B cell (primary cell): Measurements from ENCODE around the gene CFAP77. TPM values are rescaled to one million over a fixed set of nuclear protein-coding genes. Genes with fewer than 3 reads are reported as not detected.

Source experiments
- ATAC-seq: fragments of 200-7000 bp; cut with Tn5 transposase; one replicate; pipeline ENCODE4 v1.10.0; 2021; ENCODE audit warnings: low read depth, mild to moderate bottlenecking, moderate number of reproducible peaks, moderate library complexity
- CTCF ChIA-PET: fragments of 350-600 bp; sonication (Branson Sonifier 250); formaldehyde crosslinking; loops from one replicate; lab custom pipeline; 2021; ENCODE audit warnings: antibody characterized with exemption, inconsistent platforms; lab: Charles Lee
- POLR2A ChIA-PET: fragments of 350-600 bp; sonication (Branson Sonifier 250); formaldehyde crosslinking; loops from one replicate; lab custom pipeline; 2021; ENCODE audit warnings: antibody characterized with exemption; lab: Charles Lee
- DNase-seq: peaks from one replicate; pipeline ENCODE4 v3.0.0; 2013
- H2AFZ ChIP-seq: 2 replicates; pipeline ENCODE4 v1.6.1; 2012; ENCODE audit warnings: mild to moderate bottlenecking, low read depth, low read length; ENCODE audit not compliant: insufficient read depth, poor library complexity, severe bottlenecking
- H3K27ac ChIP-seq, 2 donors: 1 replicate in 1 of 2; 2 replicates in 1 of 2; pipeline ENCODE4 v1.5.1; 2012 to 2013; ENCODE audit warnings: low read length in 2 of 2, mild to moderate bottlenecking in 2 of 2, moderate library complexity in 1 of 2
- H3K27me3 ChIP-seq, 4 experiments: fragments of 200-600 bp in 1 of 4; sonication (generic) in 1 of 4; replicated peaks in 1 of 4; 1 replicate in 2 of 4; 2 replicates in 2 of 4; pipeline versions ENCODE4 v1.6.1 to v1.7.0; 2013 to 2016; ENCODE audit warnings: low read length in 3 of 4, mild to moderate bottlenecking in 2 of 4, mixed read lengths in 1 of 4, moderate library complexity in 1 of 4; ENCODE audit not compliant: insufficient read depth in 4 of 4, control insufficient read depth in 3 of 4; ENCODE audit errors: control extremely low read depth in 1 of 4
- H3K36me3 ChIP-seq, 2 experiments: replicated peaks in 1 of 2; 1 replicate in 1 of 2; 2 replicates in 1 of 2; pipeline versions ENCODE4 v1.6.1 to v1.7.1; 2013; ENCODE audit warnings: low read length in 1 of 2; ENCODE audit not compliant: insufficient read depth in 2 of 2, control insufficient read depth in 1 of 2; ENCODE audit errors: control extremely low read depth in 1 of 2, extremely low read depth in 1 of 2
- H3K4me1 ChIP-seq, 2 donors: fragments of 200-600 bp in 1 of 2; sonication (generic) in 1 of 2; 1 replicate in 1 of 2; 2 replicates in 1 of 2; pipeline versions ENCODE4 v1.5.1 to v1.6.1; 2013 to 2017; ENCODE audit warnings: low read length in 2 of 2; ENCODE audit not compliant: control insufficient read depth in 2 of 2, insufficient read depth in 2 of 2
- H3K4me2 ChIP-seq: replicated peaks from 2 replicates; pipeline ENCODE3; 2012; ENCODE audit warnings: mild to moderate bottlenecking, low read depth, low read length; ENCODE audit not compliant: poor library complexity, severe bottlenecking
- H3K4me3 ChIP-seq, 5 experiments: fragments of 200-600 bp in 1 of 5; sonication (generic) in 1 of 5; 1 replicate in 3 of 5; 2 replicates in 2 of 5; pipeline versions ENCODE4 v1.5.1 to v1.7.0; 2011 to 2016; ENCODE audit warnings: low read length in 4 of 5, mild to moderate bottlenecking in 4 of 5, low read depth in 2 of 5, control low read depth in 1 of 5, moderate library complexity in 1 of 5; ENCODE audit not compliant: insufficient read depth in 1 of 5; ENCODE audit errors: control extremely low read depth in 1 of 5, extremely low read depth in 1 of 5
- H3K79me2 ChIP-seq: fragments of 200-600 bp; sonication (generic); one replicate; pipeline ENCODE4 v1.6.0; 2016; ENCODE audit warnings: low read length; ENCODE audit not compliant: control insufficient read depth, insufficient read depth
- H3K9ac ChIP-seq: fragments of 200-600 bp; sonication (generic); 2 replicates; pipeline ENCODE4 v1.6.1; 2017; ENCODE audit warnings: mild to moderate bottlenecking, low read length, moderate library complexity
- H3K9me3 ChIP-seq, 3 donors: one replicate each; pipeline versions ENCODE4 v1.6.1 to v1.7.1; 2013; ENCODE audit warnings: low read length in 2 of 3; ENCODE audit not compliant: control insufficient read depth in 2 of 3, insufficient read depth in 1 of 3; ENCODE audit errors: control extremely low read depth in 1 of 3
- H4K20me1 ChIP-seq: 2 replicates; pipeline ENCODE4 v1.6.0; 2012; ENCODE audit warnings: mild to moderate bottlenecking, low read length; ENCODE audit not compliant: insufficient read depth, control insufficient read depth, poor library complexity, severe bottlenecking
- H3K27ac Mint-ChIP-seq: one replicate; pipeline ENCODE4 v1.8.0; 2021; ENCODE audit warnings: mixed read lengths
- H3K27me3 Mint-ChIP-seq: one replicate; pipeline ENCODE4 v1.8.0; 2021; ENCODE audit warnings: mixed read lengths
- H3K4me1 Mint-ChIP-seq: one replicate; pipeline ENCODE4 v1.8.0; 2021; ENCODE audit warnings: mixed read lengths
- H3K4me3 Mint-ChIP-seq: one replicate; pipeline ENCODE4 v1.8.0; 2021; ENCODE audit warnings: mixed read lengths
- H3K9me3 Mint-ChIP-seq: one replicate; pipeline ENCODE4 v1.8.0; 2022; ENCODE audit warnings: mixed read lengths; ENCODE audit not compliant: insufficient read depth
- EZH2 ChIP-seq: IDR thresholded peaks from 2 replicates; pipeline ENCODE4 v1.6.1; 2012; ENCODE audit warnings: borderline replicate concordance, low read depth, mild to moderate bottlenecking, moderate library complexity, low read length; ENCODE audit not compliant: insufficient read depth, poor library complexity, severe bottlenecking
- WGBS: methylation state at CpG from one replicate; pipeline ENCODE4 v1.1.5; 2013; ENCODE audit warnings: missing lambda C conversion rate; ENCODE audit not compliant: insufficient coverage; 5-methylcytosine and 5-hydroxymethylcytosine counted together
- intact Hi-C: fragments of 100-400 bp; cut with micrococcal nuclease; formaldehyde crosslinking; loops from one replicate; pipeline ENCODE4 v1.10.0; 2022
- polyA plus RNA-seq: library from polyadenylated mRNA; depleted of rRNA; stranded (reverse); fragments of >200 nt; gene quantifications from 2 replicates; pipeline ENCODE4 v1.2.3, GENCODE V29; 2012
- total RNA-seq, 2 donors: library from RNA; stranded (reverse); fragments of 120-200 nt in 1 of 2; gene quantifications; 1 replicate in 1 of 2; 2 replicates in 1 of 2; pipeline versions ENCODE4 v1.2.3 to v1.2.4, GENCODE V29; 2013 to 2022
- TF ChIP-seq, protein P1 (sequence below): fragments of 200-600 bp; IDR thresholded peaks from one replicate; pipeline ENCODE4 v1.8.0; 2022; ENCODE audit warnings: antibody characterized with exemption, mild to moderate bottlenecking

CFAP77 gene
- total and polyA plus RNA-seq, 2 donors (not counting 1 experiment from before 2014, with no cell fraction given) = not detected

DNA sequence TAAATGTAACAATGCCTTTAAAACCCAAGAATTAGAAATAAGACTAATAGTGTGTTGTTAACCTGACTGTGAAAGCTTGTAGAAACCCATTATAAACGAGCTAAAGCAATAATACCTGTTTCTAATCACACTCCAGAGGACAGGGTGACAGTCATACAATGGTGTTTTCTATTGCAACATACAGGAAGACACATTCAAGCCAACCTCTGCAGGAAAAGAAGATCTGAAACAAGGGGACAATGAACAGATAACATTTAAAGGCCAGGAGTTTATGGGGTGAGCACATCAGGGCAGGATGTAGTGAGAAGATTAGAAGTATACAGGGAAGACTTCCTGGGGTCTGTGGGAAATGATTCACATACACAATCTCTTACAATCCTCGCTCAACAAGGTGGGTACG is 186.2 kb downstream of the CFAP77 start:
- WGBS = no CpG with 5 or more reads among the region's 3 CpGs
- CTCF ChIA-PET = no interaction called here
- no peak overlapping the region for H3K4me2 ChIP-seq
- no peak overlapping the region for H3K4me3 ChIP-seq
- H4K20me1 ChIP-seq = peaks cover 19% of the 10 kb centered on the region
- DNase-seq (no peak), ATAC-seq (no peak)
- peaks cover 2% of the 10 kb centered on the region for H3K4me1 Mint-ChIP-seq
- H3K9ac ChIP-seq = no peak overlapping the region
- H3K4me3 Mint-ChIP-seq = no peak overlapping the region
- H3K79me2 ChIP-seq = no peaks in the 10 kb centered on the region
- peaks cover 23% of the 10 kb centered on the region for H3K27me3 Mint-ChIP-seq
- no peak overlapping the region for H3K27ac ChIP-seq
- no peak overlapping the region for H2AFZ ChIP-seq
- H3K9me3 Mint-ChIP-seq = no peaks in the 10 kb centered on the region
- peaks cover 0 to 29% of the 10 kb centered on the region in 2 experiments for H3K36me3 ChIP-seq
- intact Hi-C loops = no loop called here
- no peaks in the 10 kb centered on the region for H3K4me1 ChIP-seq
- H3K27ac Mint-ChIP-seq = no peak overlapping the region
- H3K27me3 ChIP-seq = peaks cover 0 to 13% (median 6%) of the 10 kb centered on the region in 4 experiments
- no peaks in the 10 kb centered on the region for H3K9me3 ChIP-seq
- POLR2A ChIA-PET = no interaction called here
- TF ChIP-seq, protein P1, sequence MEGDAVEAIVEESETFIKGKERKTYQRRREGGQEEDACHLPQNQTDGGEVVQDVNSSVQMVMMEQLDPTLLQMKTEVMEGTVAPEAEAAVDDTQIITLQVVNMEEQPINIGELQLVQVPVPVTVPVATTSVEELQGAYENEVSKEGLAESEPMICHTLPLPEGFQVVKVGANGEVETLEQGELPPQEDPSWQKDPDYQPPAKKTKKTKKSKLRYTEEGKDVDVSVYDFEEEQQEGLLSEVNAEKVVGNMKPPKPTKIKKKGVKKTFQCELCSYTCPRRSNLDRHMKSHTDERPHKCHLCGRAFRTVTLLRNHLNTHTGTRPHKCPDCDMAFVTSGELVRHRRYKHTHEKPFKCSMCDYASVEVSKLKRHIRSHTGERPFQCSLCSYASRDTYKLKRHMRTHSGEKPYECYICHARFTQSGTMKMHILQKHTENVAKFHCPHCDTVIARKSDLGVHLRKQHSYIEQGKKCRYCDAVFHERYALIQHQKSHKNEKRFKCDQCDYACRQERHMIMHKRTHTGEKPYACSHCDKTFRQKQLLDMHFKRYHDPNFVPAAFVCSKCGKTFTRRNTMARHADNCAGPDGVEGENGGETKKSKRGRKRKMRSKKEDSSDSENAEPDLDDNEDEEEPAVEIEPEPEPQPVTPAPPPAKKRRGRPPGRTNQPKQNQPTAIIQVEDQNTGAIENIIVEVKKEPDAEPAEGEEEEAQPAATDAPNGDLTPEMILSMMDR = no peak
- no peak for TF ChIP-seq EZH2

DNA sequence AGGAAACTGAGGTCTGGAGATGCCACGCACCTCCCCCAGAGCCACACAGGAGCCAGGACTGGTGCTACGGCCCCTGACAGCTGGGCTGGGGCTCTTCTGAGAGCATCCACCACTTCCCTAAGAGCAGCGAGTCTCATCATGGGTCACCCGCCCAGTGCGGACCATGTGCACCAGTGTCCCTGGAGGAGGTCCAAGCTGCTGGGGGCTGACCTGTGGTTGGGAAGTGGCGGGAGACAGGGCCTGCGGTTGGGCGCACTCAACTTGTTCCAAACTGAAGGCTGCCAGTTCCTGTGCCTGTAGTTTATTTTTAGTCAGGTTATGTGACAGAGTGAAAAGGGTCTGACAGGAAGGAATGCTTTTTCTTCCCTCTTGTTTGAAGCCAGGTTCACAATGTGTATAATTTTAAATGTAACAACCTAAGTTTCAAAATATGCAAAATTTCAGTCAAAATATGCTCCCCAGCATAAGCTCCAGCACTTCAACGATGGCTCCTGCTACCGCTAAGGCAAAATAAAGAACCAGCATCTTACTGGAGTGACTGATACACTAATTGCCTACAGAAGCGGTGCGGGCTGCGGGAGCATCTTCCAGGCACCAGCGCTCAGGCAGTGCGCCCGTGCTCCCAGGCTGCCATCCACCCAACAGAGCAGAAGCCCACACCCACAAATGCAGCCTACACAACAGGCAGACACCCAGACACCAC is 187.2 kb downstream of the CFAP77 start:
- no peak for DNase-seq
- H4K20me1 ChIP-seq = peaks cover 22% of the 10 kb centered on the region
- peaks cover 0 to 4% (median 2%) of the 10 kb centered on the region in 4 experiments for H3K27me3 ChIP-seq
- WGBS = 77% methylated on average over 14 of the region's 16 CpGs
- H3K4me2 ChIP-seq = no peak overlapping the region
- H3K4me1 Mint-ChIP-seq = no peaks in the 10 kb centered on the region
- no peak overlapping the region for H3K4me3 Mint-ChIP-seq
- no peak overlapping the region for H3K9ac ChIP-seq
- peaks cover 0 to 40% of the 10 kb centered on the region in 2 experiments for H3K36me3 ChIP-seq
- peaks cover 13% of the 10 kb centered on the region for H3K27me3 Mint-ChIP-seq
- H3K9me3 Mint-ChIP-seq = no peaks in the 10 kb centered on the region
- no peaks in the 10 kb centered on the region for H3K4me1 ChIP-seq
- H3K27ac ChIP-seq = no peak overlapping the region
- TF ChIP-seq EZH2 = no peak
- TF ChIP-seq, protein P1 = no peak
- no peak for ATAC-seq
- H2AFZ ChIP-seq = no peak overlapping the region
- POLR2A ChIA-PET = no interaction called here
- H3K9me3 ChIP-seq = no peaks in the 10 kb centered on the region
- H3K79me2 ChIP-seq = no peaks in the 10 kb centered on the region
- no peak overlapping the region for H3K4me3 ChIP-seq
- CTCF ChIA-PET = no interaction called here
- no peak overlapping the region for H3K27ac Mint-ChIP-seq
- intact Hi-C loops = no loop called here
